Skin of body (tissue), 2 donors: Measurements from ENCODE around the gene IL17C. TPM values are rescaled to one million over a fixed set of nuclear protein-coding genes. Genes with fewer than 3 reads are reported as not detected.
"Not testable (repeated sequence)": the region's sequence is repeated elsewhere in the genome, so short reads cannot be mapped to it uniquely, and the experiment has no call there.

ENCODE experiments used
- DNase-seq: peaks from one replicate; lab custom pipeline; 2025; lab: John Stamatoyannopoulos, UW
- total RNA-seq: library from RNA; depleted of rRNA; stranded (reverse); fragments of >200 nt; gene quantifications from one replicate; pipeline ENCODE4 v1.2.3, GENCODE V29; 2014

Gene IL17C
- total RNA-seq, 1 donor from 2014 or later, result 0.39 TPM

DNA sequence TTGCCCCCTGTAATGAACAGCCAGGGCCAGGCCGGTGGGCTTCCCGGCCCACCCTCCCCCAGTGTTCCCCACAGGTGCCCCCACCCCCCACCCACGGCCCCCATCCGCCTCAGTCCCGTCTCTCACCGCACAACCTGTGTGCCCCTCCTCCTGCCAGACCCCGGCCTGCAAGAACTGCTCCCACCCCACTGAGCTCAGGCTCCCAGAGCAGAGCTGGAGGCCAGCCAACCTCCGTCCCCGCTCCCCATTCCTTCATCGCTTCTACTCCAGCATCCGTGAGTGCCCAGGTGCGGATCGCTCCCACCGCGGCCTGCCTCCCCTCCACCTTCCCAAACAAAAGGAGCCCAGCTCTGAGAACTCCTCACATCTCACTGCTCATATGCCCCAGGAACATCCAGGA, 20.3 kb downstream of the IL17C start:
- DNase-seq, result no peak

DNA sequence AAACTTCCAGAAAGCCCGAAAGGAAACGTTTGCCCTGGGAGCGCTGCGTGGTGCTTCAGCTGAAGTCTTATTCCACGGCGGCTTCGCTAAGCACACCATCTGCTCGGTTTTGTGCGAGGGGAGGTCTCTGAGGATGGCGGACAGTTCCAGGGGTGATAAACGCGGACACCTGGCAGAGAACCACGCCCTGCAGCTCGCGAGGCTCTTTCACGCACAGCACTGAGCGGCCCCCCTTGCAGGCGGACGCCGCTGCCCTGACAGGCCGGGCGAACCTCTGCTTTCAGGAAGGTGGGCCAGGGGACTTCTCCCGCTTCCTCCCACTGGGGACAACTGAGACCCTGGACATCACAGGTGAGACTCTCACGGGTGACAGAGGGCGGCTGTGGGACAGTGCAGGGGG, 20.8 kb downstream of the IL17C start:
- DNase-seq, result no peak

DNA sequence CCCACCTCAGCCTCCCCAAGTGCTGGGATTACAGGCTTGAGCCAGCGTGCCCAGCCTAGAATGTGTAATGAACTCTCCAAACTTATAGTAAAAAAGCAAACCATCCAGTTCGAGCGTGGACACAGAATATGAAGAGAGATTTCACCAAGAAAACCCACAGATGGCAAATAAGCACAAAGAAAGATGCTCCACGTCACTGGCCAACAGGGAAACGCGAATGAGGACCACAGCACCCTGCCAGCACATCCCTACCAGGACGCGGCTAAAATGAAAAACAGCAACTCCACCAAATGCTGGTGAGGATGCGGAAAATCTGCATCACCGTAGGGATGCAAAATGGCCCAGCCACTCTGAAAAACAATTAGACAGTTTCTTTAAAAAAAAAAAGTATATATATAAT, 23.1 kb downstream of the IL17C start:
- no peak for DNase-seq

DNA sequence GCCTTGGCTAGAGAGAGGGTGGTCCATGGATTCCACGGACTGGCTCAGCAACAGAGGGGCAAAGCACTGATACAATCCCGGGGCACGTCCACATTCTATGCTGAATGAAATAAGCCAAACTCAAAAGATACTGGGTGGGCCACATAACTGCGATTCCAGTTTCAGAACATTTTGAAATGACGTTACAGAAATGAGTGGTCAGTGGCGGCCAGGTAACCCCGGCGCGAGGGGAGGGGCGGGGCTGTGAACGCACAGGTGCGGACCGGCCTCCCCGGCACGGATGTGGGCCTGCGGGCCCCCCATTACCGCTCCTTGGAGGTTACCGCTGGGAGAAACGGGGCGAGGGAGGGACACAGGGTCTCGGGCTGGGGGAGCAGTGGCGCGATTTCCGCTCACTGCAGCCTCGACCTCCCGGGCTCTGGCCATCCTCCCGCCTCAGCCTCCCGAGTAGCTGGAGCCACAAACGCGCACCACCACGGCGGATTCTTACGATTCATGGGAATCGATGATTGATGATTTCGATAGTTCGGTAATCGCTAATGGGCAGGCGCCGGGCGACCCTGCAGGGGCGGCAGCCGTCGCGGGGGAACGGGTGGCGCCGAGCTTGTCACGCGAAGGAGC, 24.0 kb downstream of the IL17C start:
- DNase-seq, result no peak

DNA sequence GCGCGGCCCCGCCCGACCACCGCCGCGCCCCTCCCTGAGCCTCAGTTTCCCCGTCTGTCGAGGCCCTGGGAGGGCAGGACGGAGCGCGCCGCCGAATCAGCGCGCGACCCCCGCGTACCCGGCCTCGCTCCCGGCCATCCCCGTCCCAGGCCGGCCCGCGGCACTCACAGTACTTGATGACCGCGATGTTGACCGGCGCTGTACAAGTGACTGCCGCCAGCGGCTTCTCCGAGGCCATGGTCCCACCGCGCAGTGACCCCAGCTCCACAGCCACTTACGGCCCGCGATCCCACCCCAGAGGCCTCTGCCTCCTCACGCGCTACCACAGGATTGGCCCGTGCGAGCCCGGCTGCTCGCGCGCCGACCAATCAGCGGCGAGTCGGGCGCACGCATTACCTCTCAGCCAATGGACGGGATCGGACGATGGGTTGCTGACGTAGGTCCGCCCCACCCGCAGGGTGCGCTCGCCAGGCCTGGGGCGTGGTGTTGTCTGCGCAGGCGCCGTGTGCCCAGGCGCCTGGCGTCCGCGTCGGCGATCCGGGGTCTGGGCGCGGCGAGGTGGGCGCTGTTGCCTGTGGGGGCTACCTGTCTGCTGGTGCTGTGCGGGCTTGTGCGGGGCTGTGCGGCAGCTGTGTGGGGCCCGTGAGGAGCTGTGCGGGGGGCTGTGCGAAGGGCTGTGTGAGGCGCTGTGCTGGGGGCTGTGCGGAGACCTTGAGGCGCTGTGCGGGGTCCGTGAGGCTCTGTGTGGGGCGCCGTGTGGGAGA, 24.7 kb downstream of the IL17C start, which contains the start of gene MVD:
Gene MVD, minus strand, starts transcription at position 249 of the 764 bp plus-strand sequence. Its CDS starts 11 bp downstream, at position 238.
- DNase-seq, result peak; percentile 98

DNA sequence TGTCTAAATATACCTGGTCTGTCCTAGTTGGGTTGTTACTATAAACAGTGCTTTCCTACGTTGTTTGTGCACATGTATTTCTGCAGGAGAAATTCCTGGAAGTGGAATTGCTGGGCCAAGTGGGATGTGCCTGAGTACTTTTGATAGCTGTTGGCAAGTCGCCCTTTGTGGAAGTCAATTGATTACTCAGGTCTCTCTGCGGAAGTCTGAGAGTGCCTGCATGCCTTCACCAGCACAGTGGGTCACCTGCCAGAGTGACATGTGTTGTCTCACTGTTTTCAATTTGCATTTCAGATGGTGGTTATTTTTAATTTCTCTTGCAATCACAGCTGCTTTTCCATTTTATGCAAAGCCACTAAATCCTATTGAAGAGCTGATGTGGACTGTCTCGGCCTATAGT, 26.8 kb downstream of the IL17C start:
- DNase-seq, result peak; percentile 40

DNA sequence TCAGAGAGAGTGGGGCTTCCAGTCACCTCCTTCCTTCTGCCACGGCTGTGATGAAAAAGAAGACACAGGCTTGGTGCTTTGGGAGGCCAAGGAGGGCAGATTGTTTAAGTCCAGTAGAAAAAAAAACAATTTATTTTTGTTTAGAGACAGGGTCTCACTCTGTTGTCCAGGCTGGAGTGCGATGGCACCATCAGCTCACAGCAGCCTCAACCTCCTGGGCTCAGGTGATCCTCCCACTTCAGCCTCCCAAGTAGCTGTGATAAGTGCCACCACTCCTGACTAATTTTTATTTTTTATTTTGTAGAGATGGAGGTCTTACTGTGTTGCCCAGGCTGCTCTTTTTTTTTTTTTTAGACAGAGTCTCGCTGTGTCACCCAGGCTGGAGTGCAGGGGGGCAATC, 27.2 kb downstream of the IL17C start:
- DNase-seq, result no peak

DNA sequence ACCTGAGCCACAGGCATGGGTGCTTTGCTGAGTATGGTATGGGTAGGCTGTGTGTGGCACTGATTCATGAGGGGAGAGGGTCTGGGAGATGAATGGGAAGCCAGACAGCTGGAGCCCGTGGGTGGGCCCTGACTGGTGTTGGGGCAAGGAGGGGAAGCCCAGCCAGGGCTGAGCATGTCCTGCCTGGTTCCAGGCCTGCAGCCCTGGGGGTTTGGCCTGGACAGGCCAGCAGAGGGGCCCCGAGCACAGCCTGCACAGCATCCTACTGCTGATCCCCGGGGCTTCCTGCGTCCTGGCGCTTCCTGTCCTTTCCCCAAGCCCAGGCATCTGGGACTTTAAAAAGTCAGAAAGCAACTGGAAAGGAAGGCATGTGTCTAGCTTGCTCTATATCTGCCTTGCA, 29.1 kb downstream of the IL17C start:
- DNase-seq, result no peak

DNA sequence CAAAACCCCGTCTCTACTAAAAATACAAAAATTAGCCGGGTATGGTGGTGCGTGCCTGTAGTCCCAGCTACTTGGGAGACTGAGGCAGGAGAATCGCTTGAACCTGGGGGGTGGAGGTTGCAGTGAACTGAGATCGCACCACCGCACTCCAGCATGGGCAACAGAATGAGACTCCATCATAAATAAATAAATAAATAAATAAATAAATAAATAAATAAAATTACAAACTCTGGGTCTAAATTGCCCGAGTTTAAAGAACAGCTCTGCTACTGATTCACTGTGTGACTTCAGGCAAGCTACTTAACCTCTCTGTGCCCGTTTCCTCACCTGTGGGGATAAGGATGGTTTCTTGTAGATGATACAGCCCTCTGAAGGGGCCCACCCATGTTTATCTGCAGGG, 31.1 kb downstream of the IL17C start:
- not testable (repeated sequence) for DNase-seq

DNA sequence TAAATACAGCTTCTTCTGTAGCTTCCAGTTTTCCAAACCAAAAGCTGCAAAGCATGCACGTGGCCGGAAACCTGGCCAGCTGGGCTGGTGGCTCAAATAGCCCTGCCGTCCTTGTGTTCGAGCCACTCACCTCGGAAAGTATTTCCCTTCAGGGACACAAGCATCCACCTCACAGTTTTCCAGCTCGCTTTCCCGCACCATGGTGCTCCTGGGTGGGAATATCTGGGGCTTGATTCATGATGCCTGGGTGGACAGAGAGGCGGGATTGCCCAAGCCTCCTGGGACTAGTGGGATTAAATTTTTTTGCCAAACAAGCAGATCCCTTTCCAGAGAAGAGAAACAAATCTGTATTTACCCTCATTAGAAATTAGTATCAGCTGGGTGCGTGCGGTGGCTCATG, 31.6 kb downstream of the IL17C start:
- DNase-seq, result no peak

DNA sequence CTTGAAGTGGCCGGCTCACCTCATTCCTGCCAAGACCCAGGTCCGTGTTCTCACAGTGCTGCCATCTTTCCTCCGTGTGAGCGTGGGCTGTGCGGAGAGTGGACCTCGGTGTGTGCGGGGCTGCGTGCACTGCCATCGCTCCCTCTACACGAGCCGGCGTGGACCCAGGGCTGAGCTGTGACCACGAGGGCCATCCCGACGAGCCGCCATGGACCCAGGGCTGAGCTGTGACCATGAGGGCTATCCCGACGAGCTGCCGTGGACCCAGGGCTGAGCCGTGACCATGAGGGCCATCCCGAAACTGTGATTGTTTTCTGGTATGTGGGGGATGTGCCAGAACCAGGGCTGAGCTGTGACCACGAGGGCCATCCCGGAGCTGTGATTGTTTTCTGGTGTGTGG, 33.4 kb downstream of the IL17C start:
- DNase-seq, result no peak

DNA sequence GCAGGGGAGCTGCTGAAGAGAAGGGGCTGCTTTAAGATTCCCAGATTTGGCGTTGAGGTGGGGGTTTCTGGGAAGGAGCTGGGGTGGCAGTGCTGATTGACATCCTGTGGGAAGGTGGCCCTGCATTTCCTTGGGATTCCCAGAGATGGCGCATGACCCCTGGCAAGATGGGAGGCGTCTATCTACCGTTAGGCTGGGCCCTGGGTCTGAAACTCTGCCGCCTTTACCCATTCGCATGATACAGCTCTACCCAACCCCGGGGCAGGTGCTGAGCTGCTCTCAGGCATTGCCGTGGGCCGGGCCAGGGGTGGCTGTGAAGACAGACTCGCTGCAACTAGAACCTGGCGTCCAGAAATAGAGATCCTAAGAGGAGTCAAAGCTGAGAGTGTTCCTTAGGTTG, 34.4 kb downstream of the IL17C start:
- DNase-seq, result no peak

DNA sequence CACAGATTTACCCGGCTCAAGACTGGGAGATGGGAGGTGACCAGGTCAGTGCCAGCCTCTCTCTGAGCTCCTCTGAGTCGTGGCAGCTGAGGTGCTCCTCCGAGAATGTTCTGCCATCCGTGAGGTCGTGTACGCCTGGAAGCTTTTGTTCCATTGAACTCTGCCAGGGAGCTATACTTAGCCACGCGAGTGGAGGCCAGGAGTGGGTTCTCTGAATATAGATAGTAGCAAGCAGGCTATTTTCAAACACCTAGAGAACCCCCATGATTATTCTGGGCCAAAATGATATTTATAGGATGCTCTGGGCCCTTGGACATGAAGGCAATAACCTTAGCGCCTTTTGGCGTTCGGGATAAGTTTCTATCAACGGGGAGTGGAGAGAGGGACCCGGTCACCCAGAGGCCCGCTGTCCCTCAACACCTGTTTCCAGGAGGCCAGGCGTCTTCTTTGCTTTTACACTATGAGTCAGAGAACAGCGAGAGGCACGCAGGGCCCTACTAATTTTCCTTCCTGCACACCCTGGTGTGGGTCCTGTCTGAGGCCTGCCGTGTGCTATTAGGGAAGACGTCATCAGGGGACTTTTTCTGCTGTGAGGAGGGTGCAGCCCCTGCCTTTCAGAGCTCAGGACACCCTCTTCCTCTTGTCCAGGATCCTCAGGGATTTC, 35.5 kb downstream of the IL17C start:
- DNase-seq, result no peak

DNA sequence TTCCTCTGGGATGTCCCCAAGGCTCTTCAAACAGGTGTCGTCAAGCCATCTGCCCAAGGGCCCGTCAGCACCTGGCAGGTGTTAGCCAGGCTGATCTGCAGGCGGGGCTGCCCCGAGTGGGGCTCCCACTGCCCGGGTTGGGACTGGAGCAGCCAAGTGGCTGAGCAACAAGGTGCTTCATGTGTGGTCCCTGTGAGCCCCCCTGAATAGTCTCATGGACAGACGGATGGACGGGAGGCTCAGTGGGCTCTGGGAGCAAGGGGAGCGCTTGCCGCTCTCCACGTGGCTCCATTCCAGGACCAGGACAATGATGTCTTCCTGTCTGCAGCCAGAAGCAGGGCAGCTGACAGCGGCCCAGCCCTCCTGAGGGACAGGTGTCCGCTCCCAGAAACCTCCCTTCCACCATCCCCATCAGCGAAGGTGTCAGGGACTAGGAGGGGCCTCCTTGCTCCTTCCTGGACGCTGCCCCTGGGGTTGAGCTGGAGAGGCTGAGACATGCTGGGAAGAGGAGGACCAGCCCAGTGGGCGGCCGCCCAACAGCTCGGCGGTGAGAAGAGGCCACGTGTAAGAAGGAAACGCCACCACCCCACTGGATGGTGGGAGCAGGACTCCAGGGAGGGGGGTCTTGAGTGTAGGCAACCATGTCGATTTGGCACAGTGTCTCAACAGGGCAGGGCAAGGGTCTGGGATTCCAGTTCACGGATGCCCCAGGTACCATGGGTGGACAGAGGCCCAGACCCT, 38.3 kb downstream of the IL17C start:
- no peak for DNase-seq

DNA sequence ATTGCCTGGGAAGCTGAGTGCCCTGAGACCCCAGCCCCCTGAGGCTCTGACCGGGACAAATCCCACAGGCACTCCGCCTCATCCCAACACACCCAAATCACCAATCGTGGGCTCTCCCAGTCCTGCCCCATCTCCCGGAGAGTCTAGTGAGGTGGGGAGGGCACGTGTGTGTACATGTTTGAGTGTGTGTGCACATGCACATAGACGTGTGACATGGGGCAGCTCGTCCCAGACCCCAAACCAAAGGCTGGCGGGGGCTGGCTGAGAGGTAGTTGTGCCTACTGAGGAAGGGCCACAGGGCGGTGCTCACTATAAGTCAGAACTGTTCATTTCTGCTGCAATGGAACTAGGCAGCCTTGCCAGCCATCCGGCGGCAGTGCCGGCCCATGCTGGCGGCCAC, 39.3 kb downstream of the IL17C start:
- DNase-seq, result no peak

DNA sequence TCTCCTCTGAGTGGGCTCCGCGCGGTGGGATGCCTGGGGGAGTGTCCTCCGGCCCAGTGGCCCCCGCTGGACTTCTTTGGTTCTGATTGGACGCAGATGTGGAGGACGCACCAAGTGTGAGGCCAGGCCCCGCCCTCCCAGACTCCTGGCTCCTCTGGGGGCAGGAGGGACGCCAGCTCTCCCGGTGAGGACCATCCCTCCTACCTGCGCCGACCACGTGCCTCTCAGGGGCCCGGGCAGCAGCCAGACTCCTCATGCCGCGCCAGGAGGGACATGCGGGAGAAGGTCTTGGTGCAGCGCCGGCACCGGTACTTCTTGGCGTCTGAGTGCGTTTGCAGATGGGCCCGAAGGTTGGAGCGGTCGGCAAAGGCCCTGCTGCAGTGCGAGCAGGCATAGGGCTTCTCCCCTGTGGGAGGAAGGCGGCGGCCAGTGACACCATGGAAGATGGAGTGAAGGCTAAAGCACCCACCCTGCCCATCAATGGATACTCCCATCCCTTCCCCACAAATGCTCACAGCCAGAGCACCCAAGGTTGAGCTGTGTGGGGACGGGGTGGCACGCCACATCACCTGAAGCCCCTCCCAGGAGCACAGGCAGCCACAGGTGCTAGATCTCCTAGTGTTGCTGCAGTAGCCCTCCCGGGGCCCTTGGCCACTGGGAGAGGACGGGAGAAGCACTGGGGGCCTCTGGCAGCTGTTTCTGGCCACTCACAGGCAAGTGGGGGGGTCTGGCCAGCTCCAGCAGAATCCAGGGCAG, 40.0 kb downstream of the IL17C start:
- DNase-seq, result no peak

DNA sequence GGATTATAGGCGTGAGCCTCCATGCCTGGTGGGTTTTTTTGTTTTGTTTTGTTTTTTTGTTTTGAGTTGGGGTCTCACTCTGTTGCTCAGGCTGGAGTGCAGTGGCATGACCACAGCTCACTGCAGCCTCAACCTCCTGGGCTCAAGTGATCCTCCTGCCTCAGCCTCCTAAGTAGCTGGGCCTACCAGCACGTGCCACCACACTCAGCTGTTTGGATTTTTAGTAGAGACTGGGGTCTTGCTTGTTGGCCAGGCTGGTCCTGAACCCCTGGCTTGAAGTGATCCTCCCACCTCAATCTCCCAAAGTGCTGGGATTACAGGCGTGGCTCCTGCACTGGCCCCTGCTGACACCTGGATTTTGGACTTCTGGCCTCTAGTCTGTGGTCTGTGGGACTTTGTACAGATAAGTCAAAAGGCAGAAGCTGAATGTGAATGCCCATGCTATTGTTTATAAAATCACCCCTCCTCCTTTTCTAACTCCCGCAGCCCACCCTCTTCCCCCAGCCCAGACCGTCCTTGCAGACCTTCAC, 42.2 kb downstream of the IL17C start:
- DNase-seq, result no peak

DNA sequence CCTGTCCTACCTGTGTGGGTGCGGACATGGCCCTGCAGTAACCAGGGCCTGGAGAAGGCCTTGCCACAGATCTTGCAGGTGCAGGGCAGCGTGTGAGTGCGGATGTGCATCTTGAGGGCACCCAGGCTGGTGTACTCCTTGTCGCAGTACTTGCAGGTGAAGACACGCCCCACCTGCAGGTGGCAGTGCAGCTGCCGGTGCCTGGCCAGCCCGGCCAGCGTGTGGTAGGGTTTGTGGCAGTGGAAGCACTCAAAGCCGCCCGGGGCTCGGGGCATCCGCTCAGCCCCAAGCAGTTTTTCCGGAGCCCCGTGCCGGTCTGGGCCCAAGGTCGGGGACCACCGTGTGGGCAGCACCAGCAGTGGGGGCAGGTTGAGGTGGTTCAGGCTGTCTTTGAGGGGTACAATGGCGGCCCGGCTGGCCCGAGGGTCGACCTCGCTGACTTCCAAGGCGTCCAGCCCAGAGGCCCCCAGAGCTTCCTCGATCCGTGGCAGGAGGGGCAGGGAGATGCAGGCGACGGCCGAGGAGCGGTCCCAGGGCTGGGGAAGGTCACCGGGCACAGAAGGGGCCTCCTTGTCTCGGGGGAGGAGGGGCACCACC, 42.8 kb downstream of the IL17C start:
- no peak for DNase-seq

DNA sequence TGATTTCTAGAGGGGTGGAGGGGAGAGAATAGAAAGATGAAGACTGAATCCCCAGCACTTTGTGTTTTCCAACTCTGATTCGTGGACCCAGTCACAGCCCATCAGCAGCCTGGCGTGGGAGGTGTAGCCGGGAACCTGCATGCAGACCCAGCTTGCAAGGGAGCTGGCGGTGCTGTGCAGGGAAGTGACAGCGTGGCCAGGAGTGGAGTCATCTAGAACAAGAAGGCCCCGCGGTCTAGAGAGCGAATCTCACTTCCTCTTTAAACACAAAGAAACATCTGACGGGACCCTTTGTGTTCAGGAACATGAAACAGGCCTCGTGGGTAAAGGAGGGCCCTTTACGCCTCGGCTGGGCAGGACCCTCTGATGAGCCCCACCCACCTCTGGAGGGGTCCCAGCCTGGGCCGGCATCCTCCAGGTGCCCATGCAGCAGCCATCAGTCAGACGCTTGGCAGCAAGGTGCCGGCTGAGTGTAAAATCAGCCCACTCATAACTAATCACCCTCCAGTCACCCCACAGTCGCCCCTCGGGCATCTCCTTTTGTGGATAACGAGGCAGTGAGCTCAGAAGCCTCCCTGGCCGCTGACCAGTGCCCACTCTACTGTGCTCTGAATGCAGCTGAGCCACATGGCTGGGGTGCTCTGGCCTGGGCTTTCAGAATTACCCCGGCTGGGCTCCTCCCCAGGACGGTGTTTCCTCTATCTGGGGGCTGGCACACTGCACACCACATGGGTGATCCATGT, 43.5 kb downstream of the IL17C start:
- no peak for DNase-seq
